ENCODE measurements around the gene STAG1. TPM values are rescaled to one million over a fixed set of nuclear protein-coding genes. Genes with fewer than 3 reads are reported as not detected.

The STAG1 gene
- polyA plus RNA-seq, 2 of the 4 experiments (the other 2 are of a cell fraction), result 12.8 to 19.2 TPM

GRCh38 chr3:136730595-136731273, 21.4 kb downstream of the STAG1 start:
- Histone ChIP-seq H3K4me3 (no peak overlapping the region), H3K9me3 (no peaks in the 10 kb centered on the region), H3K4me1 (peaks cover 29% of the 10 kb centered on the region; the same call in 2 of the 3 replicates), H3K4me2 (no peak overlapping the region), H3K27ac (no peak overlapping the region)
- no peak for DNase-seq (ENCODE audit: low read depth in 1 of 2, low spot score in 1 of 2)
- TF ChIP-seq, protein P1, sequence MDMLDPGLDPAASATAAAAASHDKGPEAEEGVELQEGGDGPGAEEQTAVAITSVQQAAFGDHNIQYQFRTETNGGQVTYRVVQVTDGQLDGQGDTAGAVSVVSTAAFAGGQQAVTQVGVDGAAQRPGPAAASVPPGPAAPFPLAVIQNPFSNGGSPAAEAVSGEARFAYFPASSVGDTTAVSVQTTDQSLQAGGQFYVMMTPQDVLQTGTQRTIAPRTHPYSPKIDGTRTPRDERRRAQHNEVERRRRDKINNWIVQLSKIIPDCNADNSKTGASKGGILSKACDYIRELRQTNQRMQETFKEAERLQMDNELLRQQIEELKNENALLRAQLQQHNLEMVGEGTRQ (IDR thresholded peaks at IDR 0.05), result no peak
- TF ChIP-seq, protein P2, sequence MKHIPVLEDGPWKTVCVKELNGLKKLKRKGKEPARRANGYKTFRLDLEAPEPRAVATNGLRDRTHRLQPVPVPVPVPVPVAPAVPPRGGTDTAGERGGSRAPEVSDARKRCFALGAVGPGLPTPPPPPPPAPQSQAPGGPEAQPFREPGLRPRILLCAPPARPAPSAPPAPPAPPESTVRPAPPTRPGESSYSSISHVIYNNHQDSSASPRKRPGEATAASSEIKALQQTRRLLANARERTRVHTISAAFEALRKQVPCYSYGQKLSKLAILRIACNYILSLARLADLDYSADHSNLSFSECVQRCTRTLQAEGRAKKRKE (CRISPR knock-in tag; IDR thresholded peaks at IDR 0.05; ENCODE audit: low read depth), result no peak
- TF ChIP-seq, protein P3, sequence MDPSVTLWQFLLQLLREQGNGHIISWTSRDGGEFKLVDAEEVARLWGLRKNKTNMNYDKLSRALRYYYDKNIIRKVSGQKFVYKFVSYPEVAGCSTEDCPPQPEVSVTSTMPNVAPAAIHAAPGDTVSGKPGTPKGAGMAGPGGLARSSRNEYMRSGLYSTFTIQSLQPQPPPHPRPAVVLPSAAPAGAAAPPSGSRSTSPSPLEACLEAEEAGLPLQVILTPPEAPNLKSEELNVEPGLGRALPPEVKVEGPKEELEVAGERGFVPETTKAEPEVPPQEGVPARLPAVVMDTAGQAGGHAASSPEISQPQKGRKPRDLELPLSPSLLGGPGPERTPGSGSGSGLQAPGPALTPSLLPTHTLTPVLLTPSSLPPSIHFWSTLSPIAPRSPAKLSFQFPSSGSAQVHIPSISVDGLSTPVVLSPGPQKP (IDR thresholded peaks at IDR 0.05; ENCODE audit: low read depth, low read length), result no peak
- no peak for TF ChIP-seq HEYL (CRISPR knock-in tag; IDR thresholded peaks at IDR 0.05)
- no peak for TF ChIP-seq PBX3 (IDR thresholded peaks at IDR 0.05)
- TF ChIP-seq CHD4 (IDR thresholded peaks at IDR 0.05; ENCODE audit: borderline replicate concordance), result no peak
- TF ChIP-seq NPAS2 (CRISPR knock-in tag; IDR thresholded peaks at IDR 0.05; ENCODE audit: borderline replicate concordance), result no peak
- no peak for TF ChIP-seq TFCP2L1 (CRISPR knock-in tag; IDR thresholded peaks at IDR 0.05)
- no peak for TF ChIP-seq EHMT2 (IDR thresholded peaks at IDR 0.05; ENCODE audit: low read depth)
- no peak for TF ChIP-seq TP53 (CRISPR knock-in tag; IDR thresholded peaks at IDR 0.05)
- TF ChIP-seq HOXB13 (CRISPR knock-in tag; IDR thresholded peaks at IDR 0.05; ENCODE audit: low read depth), result no peak
- no peak for TF ChIP-seq ZSCAN20 (CRISPR knock-in tag; IDR thresholded peaks at IDR 0.05)
- no peak for TF ChIP-seq HOXA7 (CRISPR knock-in tag; IDR thresholded peaks at IDR 0.05)
- TF ChIP-seq CBX2 (IDR thresholded peaks at IDR 0.05; ENCODE audit: borderline replicate concordance, low read depth), result no peak
- no peak for TF ChIP-seq RAD21 (conservative IDR thresholded peaks at IDR 0.05 in 1 of 2, IDR thresholded peaks at IDR 0.05 in 1 of 2)
- TF ChIP-seq RARB (CRISPR knock-in tag; IDR thresholded peaks at IDR 0.05), result no peak
- TF ChIP-seq FOSL2 (IDR thresholded peaks at IDR 0.05), result no peak
- TF ChIP-seq FOSL2 (CRISPR knock-in tag; IDR thresholded peaks at IDR 0.05), result no peak
- TF ChIP-seq RNF2 (IDR thresholded peaks at IDR 0.05; ENCODE audit: borderline replicate concordance, low read depth), result no peak
- POLR2A ChIA-PET, result no interaction called here
- FAIRE-seq, result no peak
- ATAC-seq, result no peak
- CTCF ChIA-PET, result interaction anchor here (0.7 to 1.6 kb wide), 4 partner anchors 11 to 1784 kb away, joined by 3 to 6 read pairs (median 4); partner anchors contain the start of gene STAG1

DNA sequence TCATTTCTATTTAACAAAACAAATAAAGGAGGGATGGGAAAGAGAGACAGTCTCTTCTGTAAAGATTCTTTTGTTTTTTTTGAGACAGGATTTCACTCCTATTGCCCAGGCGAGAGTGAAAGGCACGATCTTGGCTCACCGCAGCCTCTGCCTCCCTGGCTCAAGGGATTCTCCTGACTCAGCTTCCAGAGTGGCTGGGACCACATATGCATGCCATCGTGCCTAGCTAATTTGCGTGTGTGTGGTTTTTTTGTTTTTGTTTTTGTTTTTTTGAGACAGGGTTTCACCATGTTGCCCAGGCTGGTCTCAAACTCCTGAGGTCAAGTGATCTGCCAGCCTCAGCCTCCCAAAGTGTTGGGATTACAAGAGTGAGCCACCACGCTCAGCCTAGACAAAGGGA, 23.3 kb downstream of the STAG1 start:
- no peak overlapping the region for H3K4me3 ChIP-seq
- DNase-seq (ENCODE audit: low read depth in 1 of 2, low spot score in 1 of 2) (no peak), FAIRE-seq (no peak), ATAC-seq (no peak)
- POLR2A ChIA-PET, result no interaction called here
- CTCF ChIA-PET, result interaction anchor here (1.6 kb wide), 1 partner anchor 23 kb away, joined by 6 read pairs; the partner anchor contains the start of gene STAG1
- H3K4me1 ChIP-seq, result peaks cover 21% of the 10 kb centered on the region; the same call in 2 of the 3 replicates
- H3K9me3 ChIP-seq, result no peaks in the 10 kb centered on the region
- 78% methylated on average over 6 of the region's 6 CpGs for WGBS (ENCODE audit: missing lambda C conversion rate)
- 0 out of 3 replicates have a peak overlapping the region, but pooled peaks have one; percentile 25 for H3K4me2 ChIP-seq
- H3K27ac ChIP-seq, result no peak overlapping the region
- TF ChIP-seq EHF (CRISPR knock-in tag; IDR thresholded peaks at IDR 0.05) (no peak), HMGXB4 (CRISPR knock-in tag; IDR thresholded peaks at IDR 0.05; ENCODE audit: borderline replicate concordance) (no peak), MYC (IDR thresholded peaks at IDR 0.05; ENCODE audit: borderline replicate concordance, low read length) (no peak), CBX8 (IDR thresholded peaks at IDR 0.05) (no peak), HOXA7 (CRISPR knock-in tag; IDR thresholded peaks at IDR 0.05) (no peak), TFCP2L1 (CRISPR knock-in tag; IDR thresholded peaks at IDR 0.05) (no peak), GATA3 (IDR thresholded peaks at IDR 0.05; ENCODE audit: borderline replicate concordance) (no peak), FOXS1 (CRISPR knock-in tag; IDR thresholded peaks at IDR 0.05) (no peak), NFE2L2 (conservative IDR thresholded peaks at IDR 0.05; ENCODE audit: low read length) (no peak), KDM5A (IDR thresholded peaks at IDR 0.05) (no peak), SMC3 (IDR thresholded peaks at IDR 0.05) (no peak), ZFP36 (IDR thresholded peaks at IDR 0.05; ENCODE audit: borderline replicate concordance, partially characterized antibody) (no peak), RNF2 (IDR thresholded peaks at IDR 0.05; ENCODE audit: borderline replicate concordance, low read depth) (no peak), HOXB13 (CRISPR knock-in tag; IDR thresholded peaks at IDR 0.05; ENCODE audit: low read depth) (no peak), MAX (IDR thresholded peaks at IDR 0.05) (no peak)
- TF ChIP-seq, protein P4, sequence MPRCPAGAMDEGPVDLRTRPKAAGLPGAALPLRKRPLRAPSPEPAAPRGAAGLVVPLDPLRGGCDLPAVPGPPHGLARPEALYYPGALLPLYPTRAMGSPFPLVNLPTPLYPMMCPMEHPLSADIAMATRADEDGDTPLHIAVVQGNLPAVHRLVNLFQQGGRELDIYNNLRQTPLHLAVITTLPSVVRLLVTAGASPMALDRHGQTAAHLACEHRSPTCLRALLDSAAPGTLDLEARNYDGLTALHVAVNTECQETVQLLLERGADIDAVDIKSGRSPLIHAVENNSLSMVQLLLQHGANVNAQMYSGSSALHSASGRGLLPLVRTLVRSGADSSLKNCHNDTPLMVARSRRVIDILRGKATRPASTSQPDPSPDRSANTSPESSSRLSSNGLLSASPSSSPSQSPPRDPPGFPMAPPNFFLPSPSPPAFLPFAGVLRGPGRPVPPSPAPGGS (IDR thresholded peaks at IDR 0.05), result no peak
